ENCODE data around the gene DIAPH3.

The DIAPH3 gene

DNA sequence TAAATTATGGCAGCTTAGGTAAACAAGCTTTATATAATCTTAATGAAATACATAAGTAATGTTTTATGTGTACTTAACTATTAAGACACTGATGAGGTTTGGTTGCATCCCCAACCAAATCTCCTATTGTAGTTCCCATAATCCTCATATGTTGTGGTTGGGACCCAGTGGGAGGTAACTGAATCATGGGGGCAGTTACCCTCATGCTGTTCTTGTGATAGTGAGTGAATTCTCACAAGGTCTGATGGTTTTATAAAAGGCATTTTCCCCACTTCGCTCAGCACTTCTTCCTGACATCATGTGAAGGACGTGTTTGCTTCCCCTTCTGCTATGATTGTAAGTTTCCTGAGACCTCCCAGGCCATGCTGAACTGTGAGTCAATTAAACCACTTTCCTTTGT lies 212.7 kb downstream of the DIAPH3 start:
- TF ChIP-seq ZFX (IDR thresholded peaks at IDR 0.05) = no peak
- TF ChIP-seq, protein P1, sequence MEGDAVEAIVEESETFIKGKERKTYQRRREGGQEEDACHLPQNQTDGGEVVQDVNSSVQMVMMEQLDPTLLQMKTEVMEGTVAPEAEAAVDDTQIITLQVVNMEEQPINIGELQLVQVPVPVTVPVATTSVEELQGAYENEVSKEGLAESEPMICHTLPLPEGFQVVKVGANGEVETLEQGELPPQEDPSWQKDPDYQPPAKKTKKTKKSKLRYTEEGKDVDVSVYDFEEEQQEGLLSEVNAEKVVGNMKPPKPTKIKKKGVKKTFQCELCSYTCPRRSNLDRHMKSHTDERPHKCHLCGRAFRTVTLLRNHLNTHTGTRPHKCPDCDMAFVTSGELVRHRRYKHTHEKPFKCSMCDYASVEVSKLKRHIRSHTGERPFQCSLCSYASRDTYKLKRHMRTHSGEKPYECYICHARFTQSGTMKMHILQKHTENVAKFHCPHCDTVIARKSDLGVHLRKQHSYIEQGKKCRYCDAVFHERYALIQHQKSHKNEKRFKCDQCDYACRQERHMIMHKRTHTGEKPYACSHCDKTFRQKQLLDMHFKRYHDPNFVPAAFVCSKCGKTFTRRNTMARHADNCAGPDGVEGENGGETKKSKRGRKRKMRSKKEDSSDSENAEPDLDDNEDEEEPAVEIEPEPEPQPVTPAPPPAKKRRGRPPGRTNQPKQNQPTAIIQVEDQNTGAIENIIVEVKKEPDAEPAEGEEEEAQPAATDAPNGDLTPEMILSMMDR (conservative IDR thresholded peaks at IDR 0.05) = no peak
- H3K27ac ChIP-seq = no peak overlapping the region

DNA sequence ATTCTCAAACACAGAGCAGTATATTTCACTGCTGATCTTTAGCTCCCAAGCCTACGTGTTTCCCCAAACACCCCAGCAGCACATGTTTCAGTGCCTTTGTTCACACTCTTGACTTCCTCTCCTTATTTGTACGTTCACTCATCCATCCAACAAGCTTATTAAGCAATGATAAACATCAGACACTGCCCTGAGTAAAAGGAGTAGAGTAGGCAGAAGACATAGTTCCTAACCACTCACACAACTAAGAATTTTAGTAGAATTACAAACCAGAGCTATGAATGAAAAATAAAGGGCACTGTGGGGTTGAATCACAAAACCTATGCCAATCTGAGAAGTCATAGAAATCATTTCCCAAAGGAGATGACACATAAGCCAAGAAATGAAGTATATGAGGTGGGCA lies 213.5 kb downstream of the DIAPH3 start:
- no peak overlapping the region for H3K27ac ChIP-seq
- TF ChIP-seq, protein P1 (conservative IDR thresholded peaks at IDR 0.05) = no peak
- no peak for TF ChIP-seq ZFX (IDR thresholded peaks at IDR 0.05)

DNA sequence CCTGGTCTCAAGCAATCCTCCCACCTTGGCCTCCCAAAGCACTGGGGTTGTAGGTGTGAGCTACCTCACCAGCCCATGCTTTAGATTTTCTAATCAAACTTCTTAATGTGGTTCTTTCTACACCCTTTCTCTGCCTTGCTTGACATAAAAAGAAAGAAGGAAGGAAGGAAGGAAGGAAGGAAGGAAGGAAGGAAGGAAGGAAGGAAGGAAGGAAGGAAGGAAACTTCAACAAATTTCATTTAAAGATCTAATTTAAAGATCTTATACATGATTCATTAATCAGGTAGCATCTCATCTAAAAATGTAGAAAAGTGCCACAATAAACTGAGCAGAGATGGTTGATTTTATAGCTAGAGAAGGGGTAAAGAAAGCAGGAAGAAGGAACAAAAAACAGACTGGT lies 215.0 kb downstream of the DIAPH3 start:
- TF ChIP-seq, protein P1 (conservative IDR thresholded peaks at IDR 0.05) = no peak
- TF ChIP-seq ZFX (IDR thresholded peaks at IDR 0.05) = no peak
- no peak overlapping the region for H3K27ac ChIP-seq

DNA sequence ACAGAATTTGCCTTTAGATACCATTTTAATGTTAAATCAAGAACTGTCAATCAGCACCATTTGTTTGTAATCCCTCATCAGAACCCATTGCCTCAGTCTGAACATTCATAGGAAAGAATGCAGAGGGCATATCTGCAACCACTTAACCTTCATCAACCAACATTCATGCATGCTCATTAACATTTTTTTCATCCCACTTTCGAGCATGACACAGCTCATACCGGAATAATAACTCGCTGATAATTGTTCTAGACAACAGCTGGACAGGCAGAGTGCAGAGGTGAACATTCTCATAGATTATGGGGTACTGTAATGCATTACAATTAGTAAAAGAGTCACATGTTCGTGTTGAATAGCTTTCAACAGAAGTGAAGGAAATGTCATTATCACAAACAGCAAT lies 216.8 kb downstream of the DIAPH3 start:
- no peak overlapping the region for H3K27ac ChIP-seq
- TF ChIP-seq, protein P1 (conservative IDR thresholded peaks at IDR 0.05) = no peak
- no peak for TF ChIP-seq ZFX (IDR thresholded peaks at IDR 0.05)

DNA sequence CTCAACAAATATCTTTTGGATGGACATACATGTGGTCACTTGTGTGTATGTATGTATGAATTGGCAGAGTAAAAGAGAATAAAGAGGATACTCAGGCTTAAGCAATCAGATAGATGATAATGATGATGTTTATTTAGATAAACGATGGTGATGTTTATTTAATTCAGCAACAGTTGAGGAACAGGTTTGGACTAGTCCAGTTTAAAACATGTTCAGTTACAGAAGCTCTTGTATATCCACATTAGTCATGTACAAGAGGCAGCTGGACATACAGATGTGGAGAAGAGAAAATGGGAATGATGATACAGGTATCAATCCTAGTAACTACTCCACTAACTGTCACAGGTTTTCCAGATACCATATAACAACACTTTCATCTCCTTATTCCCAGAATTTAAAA lies 232.1 kb downstream of the DIAPH3 start:
- no peak for TF ChIP-seq ZFX (IDR thresholded peaks at IDR 0.05)
- TF ChIP-seq, protein P1 (conservative IDR thresholded peaks at IDR 0.05) = no peak
- H3K27ac ChIP-seq = no peak overlapping the region

DNA sequence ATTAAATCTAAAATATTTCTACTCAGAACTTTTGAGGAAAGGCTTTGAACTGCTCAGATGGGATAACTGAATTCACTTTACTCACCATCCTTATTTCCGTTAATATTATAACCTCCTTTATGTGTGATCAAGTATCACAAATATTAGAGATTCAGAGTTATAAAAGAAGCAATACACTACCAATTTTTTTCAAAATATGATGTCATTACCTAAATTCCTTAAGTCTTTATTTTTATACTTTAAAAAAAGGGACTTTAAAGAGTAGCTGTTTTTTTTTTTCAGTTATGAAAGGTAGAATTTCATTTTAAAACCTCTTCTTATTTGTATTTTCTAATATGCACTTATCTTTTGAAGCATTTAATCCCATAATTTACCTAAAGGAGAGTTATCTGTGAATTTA lies 239.5 kb downstream of the DIAPH3 start:
- H3K27ac ChIP-seq = no peak overlapping the region
- TF ChIP-seq, protein P1 (conservative IDR thresholded peaks at IDR 0.05) = no peak
- no peak for TF ChIP-seq ZFX (IDR thresholded peaks at IDR 0.05)

DNA sequence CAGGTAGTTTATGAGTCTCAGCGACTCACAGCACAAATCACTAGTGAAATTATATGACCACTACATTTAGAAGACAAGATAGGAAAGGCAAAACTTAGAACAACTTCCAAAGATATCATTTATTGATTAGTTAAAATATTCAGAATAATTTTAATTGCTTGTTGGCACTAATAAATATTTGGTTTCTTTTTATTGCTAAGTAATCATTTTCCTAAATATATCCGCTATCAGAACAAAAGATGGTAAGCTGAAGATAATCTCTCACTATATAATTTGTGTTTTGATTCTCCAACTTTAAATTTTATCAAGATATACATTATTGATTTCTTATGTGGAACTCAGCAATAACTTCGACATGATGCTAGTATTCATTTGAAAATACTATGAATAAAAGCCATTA lies 248.5 kb downstream of the DIAPH3 start:
- TF ChIP-seq ZFX (IDR thresholded peaks at IDR 0.05) = no peak
- TF ChIP-seq, protein P1 (conservative IDR thresholded peaks at IDR 0.05) = no peak
- H3K27ac ChIP-seq = no peak overlapping the region

All from C4-2B (cell line).